GM18499 (cell line): ENCODE results near the gene F2RL1.
"Not testable (repeated sequence)": the region's sequence is repeated elsewhere in the genome, so short reads cannot be mapped to it uniquely, and the experiment has no call there.

ENCODE experiments used
- ATAC-seq: cut with Tn5 transposase; IDR thresholded peaks from one replicate; pipeline ENCODE4 v1.9.1; 2021; ENCODE audit warnings: moderate number of reproducible peaks; ENCODE audit not compliant: insufficient read depth, unreplicated experiment

F2RL1 gene

GRCh38 chr5:76849419-76850291 is 30.8 kb downstream of the F2RL1 start, which contains the start of gene S100Z:
Gene S100Z (plus strand): TSS chr5:76850014. CDS start chr5:76875360, 25,346 bp downstream.
- ATAC-seq, result no peak

- ATAC-seq, result no peak
These were observed 31.8 kb downstream of the F2RL1 start for GRCh38 chr5:76850543-76851145.

- ATAC-seq, result no peak
These were observed 33.0 kb downstream of the F2RL1 start for GRCh38 chr5:76851728-76852369.

- ATAC-seq, result no peak
These were observed 33.9 kb downstream of the F2RL1 start for GRCh38 chr5:76852772-76853171.

GRCh38 chr5:76853741-76854140 is 34.9 kb downstream of the F2RL1 start:
- not testable (repeated sequence) for ATAC-seq

GRCh38 chr5:76854644-76855043 is 35.8 kb downstream of the F2RL1 start:
- no peak for ATAC-seq

GRCh38 chr5:76855501-76855900 is 36.7 kb downstream of the F2RL1 start:
- ATAC-seq, result not testable (repeated sequence)

GRCh38 chr5:76855961-76856360 is 37.1 kb downstream of the F2RL1 start:
- ATAC-seq, result no peak

GRCh38 chr5:76856800-76857199 is 38.0 kb downstream of the F2RL1 start:
- not testable (repeated sequence) for ATAC-seq

GRCh38 chr5:76859591-76860247 is 40.9 kb downstream of the F2RL1 start:
- no peak for ATAC-seq

GRCh38 chr5:76861612-76862011 is 42.8 kb downstream of the F2RL1 start:
- no peak for ATAC-seq

- ATAC-seq, result no peak
These were observed 44.2 kb downstream of the F2RL1 start for GRCh38 chr5:76863001-76863400.

GRCh38 chr5:76866503-76866902 is 47.7 kb downstream of the F2RL1 start:
- no peak for ATAC-seq

- no peak for ATAC-seq
These were observed 48.2 kb downstream of the F2RL1 start for GRCh38 chr5:76867038-76867437.

GRCh38 chr5:76867827-76868693 is 49.2 kb downstream of the F2RL1 start:
- ATAC-seq, result no peak

- ATAC-seq, result no peak
These were observed 51.2 kb downstream of the F2RL1 start for GRCh38 chr5:76870046-76870445.

GRCh38 chr5:76874088-76874581 is 55.3 kb downstream of the F2RL1 start:
- no peak for ATAC-seq
